ENCODE measurements around the gene UNC5A. TPM values are rescaled to one million over a fixed set of nuclear protein-coding genes. Genes with fewer than 3 reads are reported as not detected.

Gene UNC5A
- total RNA-seq, 1 donor: not detected

GRCh38 chr5:176818391-176819098 is 8.2 kb downstream of the UNC5A start:
- DNase-seq (ENCODE audit: low read depth in 2 of 3, low spot score in 2 of 3): peak in 1 of 3 donors; percentile 18

- DNase-seq (ENCODE audit: low read depth in 2 of 3, low spot score in 2 of 3): no peak
Observed at GRCh38 chr5:176819476-176819875, 9.1 kb downstream of the UNC5A start.

- no peak for DNase-seq (ENCODE audit: low read depth in 2 of 3, low spot score in 2 of 3)
Observed at GRCh38 chr5:176820937-176821336, 10.6 kb downstream of the UNC5A start.

GRCh38 chr5:176821441-176821840 is 11.1 kb downstream of the UNC5A start:
- no peak for DNase-seq (ENCODE audit: low read depth in 2 of 3, low spot score in 2 of 3)

GRCh38 chr5:176822041-176822792 is 11.9 kb downstream of the UNC5A start:
- no peak for DNase-seq (ENCODE audit: low read depth in 2 of 3, low spot score in 2 of 3)

GRCh38 chr5:176822793-176823481 is 12.6 kb downstream of the UNC5A start:
- DNase-seq (ENCODE audit: low read depth in 2 of 3, low spot score in 2 of 3): no peak

- DNase-seq (ENCODE audit: low read depth in 2 of 3, low spot score in 2 of 3): no peak
Observed at GRCh38 chr5:176823869-176824412, 13.6 kb downstream of the UNC5A start.

GRCh38 chr5:176824604-176825003 is 14.2 kb downstream of the UNC5A start:
- DNase-seq (ENCODE audit: low read depth in 2 of 3, low spot score in 2 of 3): no peak

- no peak for DNase-seq (ENCODE audit: low read depth in 2 of 3, low spot score in 2 of 3)
Observed at GRCh38 chr5:176825234-176825633, 14.9 kb downstream of the UNC5A start.

GRCh38 chr5:176825957-176826356 is 15.6 kb downstream of the UNC5A start:
- no peak for DNase-seq (ENCODE audit: low read depth in 2 of 3, low spot score in 2 of 3)

- no peak for DNase-seq (ENCODE audit: low read depth in 2 of 3, low spot score in 2 of 3)
Observed at GRCh38 chr5:176827736-176828414, 17.5 kb downstream of the UNC5A start.

GRCh38 chr5:176829320-176829719 is 19.0 kb downstream of the UNC5A start:
- no peak for DNase-seq (ENCODE audit: low read depth in 2 of 3, low spot score in 2 of 3)

GRCh38 chr5:176830422-176830994 is 20.1 kb downstream of the UNC5A start:
- no peak for DNase-seq (ENCODE audit: low read depth in 2 of 3, low spot score in 2 of 3)

- no peak for DNase-seq (ENCODE audit: low read depth in 2 of 3, low spot score in 2 of 3)
Observed at GRCh38 chr5:176830995-176831423, 20.6 kb downstream of the UNC5A start.

- no peak for DNase-seq (ENCODE audit: low read depth in 2 of 3, low spot score in 2 of 3)
Observed at GRCh38 chr5:176831425-176831824, 21.1 kb downstream of the UNC5A start.

GRCh38 chr5:176832162-176832561 is 21.8 kb downstream of the UNC5A start:
- DNase-seq (ENCODE audit: low read depth in 2 of 3, low spot score in 2 of 3): no peak

GRCh38 chr5:176833286-176833685 is 22.9 kb downstream of the UNC5A start:
- no peak for DNase-seq (ENCODE audit: low read depth in 2 of 3, low spot score in 2 of 3)

- DNase-seq (ENCODE audit: low read depth in 2 of 3, low spot score in 2 of 3): no peak
Observed at GRCh38 chr5:176835918-176836317, 25.6 kb downstream of the UNC5A start.

GRCh38 chr5:176836811-176837706 is 26.7 kb downstream of the UNC5A start:
- no peak for DNase-seq (ENCODE audit: low read depth in 2 of 3, low spot score in 2 of 3)

Data from hematopoietic multipotent progenitor cell (in vitro differentiated cells).